Ovary (tissue), 3 donors: ENCODE measurements around the gene SLC29A1.

Source experiments
- EP300 ChIP-seq: sonication (generic); formaldehyde crosslinking; IDR thresholded peaks from one replicate; pipeline ENCODE4 v1.6.1; 2017; ENCODE audit warnings: antibody characterized with exemption
- POLR2A ChIP-seq: fragments of 450-650 bp; IDR thresholded peaks from one replicate; pipeline ENCODE4 v1.6.1; 2017; ENCODE audit warnings: antibody characterized with exemption, mild to moderate bottlenecking, moderate library complexity
- TF ChIP-seq, protein P1 (sequence below), 3 donors: fragments of 450-650 bp in 2 of 3; fragments of 200-600 bp in 1 of 3; IDR thresholded peaks; one replicate each; pipeline versions ENCODE4 v1.5.1 to v1.8.0; 2016 to 2022; ENCODE audit warnings: antibody characterized with exemption in 3 of 3, mild to moderate bottlenecking in 1 of 3
- donor health status: DM: no; HTN: no; CAD: no.

DNA sequence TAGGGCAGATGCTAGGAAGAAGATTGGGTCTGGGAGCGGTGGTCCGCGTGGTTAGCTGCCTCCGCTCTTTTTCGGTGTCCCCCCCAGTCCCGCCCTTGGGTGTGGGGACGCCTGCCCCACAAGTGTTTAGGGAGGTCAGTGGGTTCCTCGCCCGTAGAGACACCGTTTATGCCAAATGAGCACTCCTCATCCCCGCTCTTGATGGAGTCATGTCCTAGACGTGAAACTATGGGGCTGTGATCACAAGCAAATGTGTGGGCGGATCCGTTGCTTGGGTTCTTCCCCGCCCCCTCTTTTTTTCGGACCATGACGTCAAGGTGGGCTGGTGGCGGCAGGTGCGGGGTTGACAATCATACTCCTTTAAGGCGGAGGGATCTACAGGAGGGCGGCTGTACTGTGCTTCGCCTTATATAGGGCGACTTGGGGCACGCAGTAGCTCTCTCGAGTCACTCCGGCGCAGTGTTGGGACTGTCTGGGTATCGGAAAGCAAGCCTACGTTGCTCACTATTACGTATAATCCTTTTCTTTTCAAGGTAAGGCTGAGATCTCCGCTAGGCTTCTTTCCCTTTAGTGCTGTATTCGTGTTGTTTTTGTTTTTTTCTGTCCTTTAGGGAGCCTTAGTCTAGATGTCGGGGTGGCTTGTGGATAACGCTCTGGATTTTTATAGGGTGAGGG is 23.4 kb downstream of the SLC29A1 start, which contains the start of gene HSP90AB1:
- TF ChIP-seq POLR2A (peak; percentile 97), EP300 (peak; percentile 30)
- TF ChIP-seq, protein P1, sequence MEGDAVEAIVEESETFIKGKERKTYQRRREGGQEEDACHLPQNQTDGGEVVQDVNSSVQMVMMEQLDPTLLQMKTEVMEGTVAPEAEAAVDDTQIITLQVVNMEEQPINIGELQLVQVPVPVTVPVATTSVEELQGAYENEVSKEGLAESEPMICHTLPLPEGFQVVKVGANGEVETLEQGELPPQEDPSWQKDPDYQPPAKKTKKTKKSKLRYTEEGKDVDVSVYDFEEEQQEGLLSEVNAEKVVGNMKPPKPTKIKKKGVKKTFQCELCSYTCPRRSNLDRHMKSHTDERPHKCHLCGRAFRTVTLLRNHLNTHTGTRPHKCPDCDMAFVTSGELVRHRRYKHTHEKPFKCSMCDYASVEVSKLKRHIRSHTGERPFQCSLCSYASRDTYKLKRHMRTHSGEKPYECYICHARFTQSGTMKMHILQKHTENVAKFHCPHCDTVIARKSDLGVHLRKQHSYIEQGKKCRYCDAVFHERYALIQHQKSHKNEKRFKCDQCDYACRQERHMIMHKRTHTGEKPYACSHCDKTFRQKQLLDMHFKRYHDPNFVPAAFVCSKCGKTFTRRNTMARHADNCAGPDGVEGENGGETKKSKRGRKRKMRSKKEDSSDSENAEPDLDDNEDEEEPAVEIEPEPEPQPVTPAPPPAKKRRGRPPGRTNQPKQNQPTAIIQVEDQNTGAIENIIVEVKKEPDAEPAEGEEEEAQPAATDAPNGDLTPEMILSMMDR (IDR thresholded peaks at IDR 0.05): peak in 1 of 3 donors; percentile 2
